ENCODE data around the gene RBMS3.

DNA sequence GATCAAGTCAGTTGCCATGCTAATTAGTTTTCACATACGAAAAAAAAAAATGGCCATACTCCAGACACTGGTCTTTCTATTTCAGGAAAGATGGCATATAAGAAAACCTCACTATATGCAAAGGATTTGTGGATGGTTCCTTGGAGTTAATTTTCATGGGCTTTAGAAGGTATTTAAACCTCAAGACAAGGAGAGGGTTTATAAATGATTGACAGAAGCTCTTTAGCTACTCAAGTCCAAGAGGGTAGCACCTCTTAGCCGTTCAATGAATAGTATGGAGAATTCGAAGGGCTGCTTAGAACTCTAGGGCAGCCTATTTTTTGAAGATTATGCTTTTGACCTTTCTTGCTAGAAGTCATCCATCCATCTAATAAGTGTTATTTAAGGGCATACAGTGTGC lies 41.7 kb downstream of the RBMS3 start:
- no peak for TF ChIP-seq POLR2A (IDR thresholded peaks at IDR 0.05)
- TF ChIP-seq, protein P1, sequence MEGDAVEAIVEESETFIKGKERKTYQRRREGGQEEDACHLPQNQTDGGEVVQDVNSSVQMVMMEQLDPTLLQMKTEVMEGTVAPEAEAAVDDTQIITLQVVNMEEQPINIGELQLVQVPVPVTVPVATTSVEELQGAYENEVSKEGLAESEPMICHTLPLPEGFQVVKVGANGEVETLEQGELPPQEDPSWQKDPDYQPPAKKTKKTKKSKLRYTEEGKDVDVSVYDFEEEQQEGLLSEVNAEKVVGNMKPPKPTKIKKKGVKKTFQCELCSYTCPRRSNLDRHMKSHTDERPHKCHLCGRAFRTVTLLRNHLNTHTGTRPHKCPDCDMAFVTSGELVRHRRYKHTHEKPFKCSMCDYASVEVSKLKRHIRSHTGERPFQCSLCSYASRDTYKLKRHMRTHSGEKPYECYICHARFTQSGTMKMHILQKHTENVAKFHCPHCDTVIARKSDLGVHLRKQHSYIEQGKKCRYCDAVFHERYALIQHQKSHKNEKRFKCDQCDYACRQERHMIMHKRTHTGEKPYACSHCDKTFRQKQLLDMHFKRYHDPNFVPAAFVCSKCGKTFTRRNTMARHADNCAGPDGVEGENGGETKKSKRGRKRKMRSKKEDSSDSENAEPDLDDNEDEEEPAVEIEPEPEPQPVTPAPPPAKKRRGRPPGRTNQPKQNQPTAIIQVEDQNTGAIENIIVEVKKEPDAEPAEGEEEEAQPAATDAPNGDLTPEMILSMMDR (IDR thresholded peaks at IDR 0.05) = no peak
